Measurements from ENCODE around the gene FCRL6. TPM values are rescaled to one million over a fixed set of nuclear protein-coding genes. Genes with fewer than 3 reads are reported as not detected.

Gene FCRL6, protein sequence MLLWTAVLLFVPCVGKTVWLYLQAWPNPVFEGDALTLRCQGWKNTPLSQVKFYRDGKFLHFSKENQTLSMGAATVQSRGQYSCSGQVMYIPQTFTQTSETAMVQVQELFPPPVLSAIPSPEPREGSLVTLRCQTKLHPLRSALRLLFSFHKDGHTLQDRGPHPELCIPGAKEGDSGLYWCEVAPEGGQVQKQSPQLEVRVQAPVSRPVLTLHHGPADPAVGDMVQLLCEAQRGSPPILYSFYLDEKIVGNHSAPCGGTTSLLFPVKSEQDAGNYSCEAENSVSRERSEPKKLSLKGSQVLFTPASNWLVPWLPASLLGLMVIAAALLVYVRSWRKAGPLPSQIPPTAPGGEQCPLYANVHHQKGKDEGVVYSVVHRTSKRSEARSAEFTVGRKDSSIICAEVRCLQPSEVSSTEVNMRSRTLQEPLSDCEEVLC
- polyA plus RNA-seq (2013, experiment 1 of 2; ENCODE audit: insufficient read length), result not detected
- not detected for polyA plus RNA-seq (2013, experiment 2 of 2; ENCODE audit: insufficient read length)

DNA sequence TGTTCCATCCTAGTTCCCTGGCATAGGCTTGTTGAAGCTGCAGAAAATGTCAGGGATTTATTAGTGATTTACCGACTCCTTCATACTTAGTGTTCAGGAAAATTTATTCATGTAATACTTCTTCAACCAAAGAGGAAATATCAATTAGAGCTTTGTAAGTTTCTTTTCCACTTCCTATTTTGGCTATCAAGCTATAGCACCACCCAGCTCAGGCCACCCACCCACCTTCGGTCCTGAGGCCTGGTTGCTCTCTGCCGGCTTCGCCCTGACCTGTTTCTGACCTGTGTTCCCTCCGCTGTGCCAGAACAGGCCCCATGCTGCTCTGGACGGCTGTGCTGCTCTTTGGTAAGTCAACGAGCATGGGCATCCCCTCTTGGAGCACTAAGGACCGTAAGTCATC lies at the start of gene FCRL6:
Gene FCRL6 (plus strand): TSS at position 250 of the 400 bp plus-strand sequence. CDS start 65 bp downstream, at position 315.
- DNase-seq, result no peak

- no peak for DNase-seq
Measured at GRCh38 chr1:159753386-159753785, 48.8 kb upstream of the FCRL6 start.

- no peak for DNase-seq
Measured at GRCh38 chr1:159755451-159756007, 46.6 kb upstream of the FCRL6 start.

DNA sequence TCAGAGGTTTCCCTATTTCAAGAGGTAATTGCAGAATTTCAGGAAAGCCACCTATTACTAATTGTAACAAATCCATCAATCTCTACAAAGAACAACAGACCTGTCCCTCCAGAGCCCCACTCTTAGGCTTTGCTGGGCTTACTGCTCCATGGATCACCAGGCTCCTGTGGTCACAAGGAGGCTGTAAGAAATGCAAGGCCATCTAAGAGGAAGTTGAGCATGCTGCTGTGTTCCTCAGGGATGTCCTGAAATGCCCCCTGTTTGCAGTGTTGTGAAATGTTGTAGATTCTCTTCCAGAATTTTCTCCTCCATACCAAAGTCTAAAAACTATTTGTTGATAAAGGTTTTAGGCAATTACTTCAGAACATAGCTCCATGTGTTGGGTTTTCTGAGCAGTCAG lies 45.8 kb upstream of the FCRL6 start:
- no peak for DNase-seq

DNA sequence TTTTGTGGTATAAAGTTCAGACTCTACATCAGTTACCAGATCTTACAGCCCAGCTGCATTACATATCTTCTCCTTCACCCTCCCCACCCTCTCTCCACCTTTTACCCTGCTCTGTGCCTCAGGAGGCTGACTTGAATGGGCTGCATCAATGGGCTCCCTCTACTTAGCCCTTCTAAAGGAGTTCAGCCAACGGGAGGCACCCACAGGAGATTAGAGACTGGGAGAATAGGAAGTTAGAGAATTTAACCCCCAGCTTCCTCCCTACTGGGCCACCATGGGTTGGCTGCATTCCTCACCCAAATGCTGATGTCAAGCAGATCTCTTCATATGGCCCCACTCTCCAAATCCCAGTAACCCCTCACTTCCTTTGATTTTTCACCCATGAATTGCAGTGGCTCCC lies 38.5 kb upstream of the FCRL6 start:
- DNase-seq, result no peak

DNA sequence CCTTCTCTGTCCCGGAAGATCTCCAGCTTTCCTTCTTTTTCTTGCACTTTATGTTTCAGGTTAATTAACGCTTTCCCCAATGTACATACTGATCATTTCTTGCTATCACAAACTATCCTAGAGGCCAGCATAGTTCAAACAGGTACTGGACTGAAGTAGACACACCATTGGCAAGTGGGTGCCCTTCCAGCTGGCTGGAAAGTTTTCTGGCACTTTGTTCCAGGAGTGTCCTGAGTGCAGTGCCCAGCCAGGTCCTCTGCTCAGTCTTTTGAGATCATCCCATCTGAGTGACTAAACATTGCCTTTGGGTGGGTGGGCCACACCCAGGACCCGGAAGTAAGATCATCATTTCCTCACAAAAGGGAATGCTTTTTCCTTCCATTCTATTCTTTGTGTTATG lies 36.4 kb upstream of the FCRL6 start:
- DNase-seq, result no peak

GRCh38 chr1:159771127-159771895 lies 30.8 kb upstream of the FCRL6 start:
- no peak for DNase-seq

- no peak for DNase-seq
Measured at GRCh38 chr1:159774465-159774864, 27.7 kb upstream of the FCRL6 start.

DNA sequence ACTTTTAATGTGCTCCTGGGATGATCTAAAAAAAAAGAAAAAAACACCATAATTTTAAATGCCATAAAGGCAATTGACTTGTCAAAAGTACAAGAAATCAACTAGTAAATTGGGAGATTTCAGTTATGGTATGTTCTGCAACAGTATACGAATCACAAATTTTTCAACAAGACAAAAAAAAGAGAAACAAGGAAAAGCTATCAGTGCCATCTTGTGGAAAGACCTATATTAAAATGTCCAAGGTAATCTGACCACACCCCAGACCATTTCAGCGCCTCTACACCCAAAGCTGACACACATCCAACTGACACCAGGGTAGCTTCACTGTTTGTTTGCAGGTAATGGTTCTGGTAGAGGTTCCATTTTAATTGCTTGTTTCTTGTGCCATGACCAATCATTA lies 26.4 kb upstream of the FCRL6 start:
- no peak for DNase-seq

DNA sequence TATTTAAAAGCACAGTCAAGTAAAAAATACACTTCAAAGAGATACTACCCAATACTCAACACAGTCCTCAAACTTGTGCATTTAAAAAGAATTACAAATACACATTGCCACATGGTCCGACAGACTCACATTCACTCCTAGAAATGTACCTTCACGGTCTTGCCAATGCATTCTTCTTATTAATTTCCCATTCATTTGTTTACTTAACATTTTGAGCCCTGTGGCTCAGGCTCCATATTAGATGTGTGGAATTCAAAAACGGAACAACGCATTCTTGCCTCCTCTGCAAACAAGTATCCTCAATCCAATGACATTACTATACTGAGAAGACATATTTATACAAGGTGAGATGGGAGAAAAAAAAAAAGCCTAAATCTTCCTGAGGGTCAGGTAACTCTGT lies 23.9 kb upstream of the FCRL6 start:
- DNase-seq, result no peak

DNA sequence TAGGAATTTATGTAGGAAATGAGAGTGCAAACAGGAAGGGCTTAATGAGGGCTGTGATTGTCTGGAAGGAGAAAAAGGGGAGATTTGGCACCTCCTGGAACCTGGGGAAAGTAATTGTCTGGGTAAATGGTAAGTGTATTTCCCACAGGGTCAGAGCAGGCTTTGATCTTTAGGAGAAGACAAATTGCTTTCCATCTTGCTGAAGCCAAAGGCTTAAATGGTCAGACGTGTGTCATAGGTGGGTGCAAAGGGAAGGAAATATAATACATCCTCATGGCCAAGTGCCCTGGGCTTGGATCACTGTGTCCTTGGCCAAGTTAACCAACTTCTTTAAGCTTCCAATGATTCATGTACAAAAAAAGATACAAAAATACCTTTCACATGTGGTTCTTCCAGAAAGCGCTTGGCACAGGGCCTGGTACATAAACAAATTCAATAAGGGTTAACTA lies 22.7 kb upstream of the FCRL6 start:
- DNase-seq, result peak; percentile 50

- peak; percentile 97 for DNase-seq
Measured at GRCh38 chr1:159780583-159781582, 21.3 kb upstream of the FCRL6 start, which contains the start of gene DUSP23. DUSP23 (plus strand) TSS chr1:159780962; CDS start chr1:159781101, 139 bp downstream.

DNA sequence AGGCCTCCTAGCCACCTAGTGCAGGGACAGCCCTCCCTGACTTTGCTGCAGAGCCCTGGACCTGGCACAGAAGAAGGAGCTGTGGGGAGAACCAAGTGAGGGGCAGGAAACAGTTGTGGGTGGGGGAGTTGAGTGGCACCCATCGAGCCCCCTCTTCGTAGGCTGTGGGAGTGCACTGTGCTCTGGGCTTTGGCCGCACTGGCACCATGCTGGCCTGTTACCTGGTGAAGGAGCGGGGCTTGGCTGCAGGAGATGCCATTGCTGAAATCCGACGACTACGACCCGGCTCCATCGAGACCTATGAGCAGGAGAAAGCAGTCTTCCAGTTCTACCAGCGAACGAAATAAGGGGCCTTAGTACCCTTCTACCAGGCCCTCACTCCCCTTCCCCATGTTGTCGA lies 20.2 kb upstream of the FCRL6 start:
- DNase-seq, result no peak

GRCh38 chr1:159783724-159784123 lies 18.4 kb upstream of the FCRL6 start:
- DNase-seq, result peak; percentile 61

DNA sequence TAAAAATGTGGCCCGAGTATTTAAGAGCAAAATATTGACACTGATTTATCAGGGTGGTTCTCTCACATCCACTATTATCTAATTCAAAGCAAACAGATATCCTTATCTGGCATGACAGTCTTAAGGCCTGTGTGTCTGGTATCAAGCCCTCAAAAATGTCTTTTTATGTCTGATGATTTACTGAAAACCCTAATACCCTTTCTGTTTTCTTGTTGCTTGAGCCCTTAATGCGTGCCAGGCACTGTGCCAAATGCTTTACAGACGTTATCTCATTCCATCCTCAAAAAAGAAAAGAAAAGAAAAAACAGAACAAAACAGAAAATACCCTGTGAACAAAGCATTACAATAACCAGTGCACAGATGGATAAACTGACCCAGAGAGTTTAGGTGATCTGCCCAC lies 15.7 kb upstream of the FCRL6 start:
- DNase-seq, result no peak

- DNase-seq, result no peak
Measured at GRCh38 chr1:159786966-159787365, 15.2 kb upstream of the FCRL6 start.

- peak; percentile 29 for DNase-seq
Measured at GRCh38 chr1:159790237-159790917, 11.8 kb upstream of the FCRL6 start.

DNA sequence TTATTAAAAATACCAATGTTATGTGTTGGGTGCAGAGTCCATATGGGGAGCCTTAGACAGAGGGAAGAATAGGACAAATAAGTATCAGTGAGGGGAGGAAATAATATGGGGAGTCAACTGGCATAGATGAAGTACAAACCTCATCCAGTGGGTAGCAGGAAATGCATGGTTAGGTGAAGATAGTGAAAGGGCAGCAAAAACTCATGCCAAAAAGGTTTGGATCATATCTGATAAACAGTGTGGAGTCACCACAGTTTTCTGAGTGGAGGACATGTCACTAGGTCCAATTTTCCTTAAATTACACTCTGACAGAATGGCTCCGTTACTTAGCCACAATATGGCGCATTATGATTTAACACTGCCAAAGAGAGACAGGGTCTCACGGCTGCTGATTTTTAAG lies 11.1 kb upstream of the FCRL6 start:
- no peak for DNase-seq

GRCh38 chr1:159791461-159791860 lies 10.7 kb upstream of the FCRL6 start:
- DNase-seq, result no peak

DNA sequence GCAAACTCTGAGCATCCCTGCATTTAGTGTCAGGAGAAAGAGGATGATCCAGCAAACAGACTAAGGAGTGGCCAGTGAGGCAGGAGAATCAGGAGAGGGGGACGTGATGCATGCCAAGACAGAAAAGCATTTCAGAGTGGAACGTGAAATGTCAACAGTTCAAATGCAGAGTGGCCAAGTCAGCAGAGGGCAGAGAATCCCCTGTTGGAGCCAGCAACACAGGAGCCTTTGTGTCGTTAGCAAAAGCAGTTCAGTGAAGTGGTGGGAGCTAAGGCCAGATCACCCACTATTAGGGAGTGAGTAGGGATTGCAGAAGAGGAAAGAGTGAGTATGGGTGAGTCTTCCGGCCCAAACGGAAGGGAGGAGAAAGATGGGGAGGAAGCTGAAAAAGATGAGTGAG lies 6.6 kb upstream of the FCRL6 start:
- DNase-seq, result no peak

GRCh38 chr1:159798893-159799292 lies 3.3 kb upstream of the FCRL6 start:
- DNase-seq, result peak; percentile 87
